Measurements from ENCODE around the gene CTNNA3. TPM values are rescaled to one million over a fixed set of nuclear protein-coding genes. Genes with fewer than 3 reads are reported as not detected.
A peak's percentile ranks its signal among the peaks of the same experiment; 100 is the strongest.

The CTNNA3 gene
- total RNA-seq, 1 experiment from 2014 or later = not detected

DNA sequence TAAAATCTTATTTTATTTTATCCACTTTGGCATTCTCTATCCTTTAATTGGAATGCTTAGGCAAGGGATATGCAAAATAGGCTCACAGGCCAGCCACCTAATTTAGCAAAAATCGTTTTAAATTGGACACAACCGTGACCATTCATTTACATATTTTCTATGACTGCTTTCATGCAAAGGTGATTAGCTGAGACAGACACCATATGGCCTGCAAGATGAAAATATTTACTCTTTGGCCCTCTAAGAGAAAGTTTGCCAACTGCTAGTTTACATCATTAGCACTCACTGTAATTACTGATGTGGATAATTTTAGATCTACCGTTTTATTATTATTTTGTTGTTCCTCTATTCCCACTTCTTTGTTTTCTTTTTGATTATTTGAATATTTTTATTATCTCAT, 1145.6 kb downstream of the CTNNA3 start:
- no peak for DNase-seq (ENCODE audit: low spot score)

DNA sequence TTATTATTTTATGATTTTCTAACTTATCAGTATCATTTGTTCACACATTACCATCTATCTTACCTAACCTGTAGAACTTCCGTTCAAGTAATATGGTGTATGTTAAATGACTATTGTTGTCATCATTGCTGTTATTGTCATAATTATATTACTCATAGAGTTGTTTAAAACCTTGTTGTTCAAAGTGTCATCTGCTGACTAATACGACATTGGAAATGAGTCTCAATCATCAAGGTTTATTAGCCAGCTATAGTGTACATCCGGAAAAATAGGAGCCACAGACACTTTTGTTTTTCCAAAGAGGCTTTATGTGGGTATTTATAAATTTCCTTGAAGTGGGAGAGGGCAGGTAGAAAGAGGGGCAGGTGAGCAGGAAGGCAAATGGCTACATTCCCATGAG, 1157.1 kb downstream of the CTNNA3 start:
- no peak for DNase-seq (ENCODE audit: low spot score)

GRCh38 chr10:66538371-66538770, 1157.6 kb downstream of the CTNNA3 start:
- no peak for DNase-seq (ENCODE audit: low spot score)

GRCh38 chr10:66537186-66537585, 1158.8 kb downstream of the CTNNA3 start:
- DNase-seq (ENCODE audit: low spot score) = no peak

DNA sequence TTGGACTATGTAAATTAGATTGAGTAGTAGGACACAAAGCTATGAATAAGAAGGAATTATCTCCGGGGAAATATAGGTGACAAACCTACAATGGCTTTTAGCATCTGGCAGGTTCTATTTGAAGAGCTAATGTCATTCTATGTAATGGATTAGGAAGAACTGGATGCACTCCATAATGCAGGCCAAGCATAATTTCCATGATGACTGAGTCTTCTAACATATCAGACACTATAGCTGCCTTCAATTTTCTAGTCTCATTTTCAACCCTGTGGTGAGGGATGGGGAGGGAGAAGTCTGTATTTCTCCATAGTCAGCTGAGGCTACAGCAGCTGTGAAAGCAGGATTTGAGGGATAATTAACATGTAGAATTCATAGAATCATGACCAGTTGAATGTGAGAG, 1160.6 kb downstream of the CTNNA3 start:
- no peak for DNase-seq (ENCODE audit: low spot score)

- no peak for DNase-seq (ENCODE audit: low spot score)
Observed at GRCh38 chr10:66534866-66535265, 1161.1 kb downstream of the CTNNA3 start.

- no peak for DNase-seq (ENCODE audit: low spot score)
Observed at GRCh38 chr10:66521506-66521905, 1174.5 kb downstream of the CTNNA3 start.

GRCh38 chr10:66519616-66520015, 1176.4 kb downstream of the CTNNA3 start:
- DNase-seq (ENCODE audit: low spot score) = no peak

DNA sequence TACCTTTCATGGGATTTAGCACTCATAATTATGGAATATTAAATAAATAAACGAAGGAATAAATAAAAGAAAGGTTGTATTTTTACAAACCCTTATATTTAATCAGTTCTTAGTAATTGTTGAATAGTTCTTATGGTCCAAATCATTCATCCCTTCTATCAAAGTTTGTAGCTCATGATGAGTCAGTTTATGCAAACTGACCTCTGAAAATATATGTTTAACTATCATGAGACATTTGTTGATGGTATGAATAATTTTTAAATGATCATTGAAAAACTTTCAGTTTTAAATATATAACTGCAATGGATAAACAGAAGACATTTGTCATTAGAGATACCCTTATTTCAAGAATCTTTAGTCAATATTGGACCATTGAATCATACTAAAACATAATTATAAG, 1181.3 kb downstream of the CTNNA3 start:
- DNase-seq (ENCODE audit: low spot score) = no peak

DNA sequence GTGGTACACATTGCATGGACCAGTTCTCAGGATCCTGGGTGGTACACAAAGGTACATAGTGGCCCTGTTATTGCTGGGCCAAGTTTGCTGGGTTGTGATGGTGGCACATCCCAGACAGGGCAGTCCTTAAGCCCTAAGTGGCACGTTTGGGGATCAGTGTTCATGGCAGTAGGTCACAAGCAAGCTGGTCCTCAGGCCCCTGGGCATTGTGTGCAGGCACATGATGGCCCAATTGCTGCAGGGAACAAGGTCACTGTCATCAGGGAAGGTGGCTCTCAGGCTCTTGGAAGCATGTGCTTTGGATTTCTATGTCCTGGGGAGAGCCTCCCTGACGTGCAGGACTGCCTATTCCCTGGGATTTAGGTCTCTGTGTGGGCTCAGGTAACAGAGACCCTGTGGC, 1182.5 kb downstream of the CTNNA3 start:
- no peak for DNase-seq (ENCODE audit: low spot score)

DNA sequence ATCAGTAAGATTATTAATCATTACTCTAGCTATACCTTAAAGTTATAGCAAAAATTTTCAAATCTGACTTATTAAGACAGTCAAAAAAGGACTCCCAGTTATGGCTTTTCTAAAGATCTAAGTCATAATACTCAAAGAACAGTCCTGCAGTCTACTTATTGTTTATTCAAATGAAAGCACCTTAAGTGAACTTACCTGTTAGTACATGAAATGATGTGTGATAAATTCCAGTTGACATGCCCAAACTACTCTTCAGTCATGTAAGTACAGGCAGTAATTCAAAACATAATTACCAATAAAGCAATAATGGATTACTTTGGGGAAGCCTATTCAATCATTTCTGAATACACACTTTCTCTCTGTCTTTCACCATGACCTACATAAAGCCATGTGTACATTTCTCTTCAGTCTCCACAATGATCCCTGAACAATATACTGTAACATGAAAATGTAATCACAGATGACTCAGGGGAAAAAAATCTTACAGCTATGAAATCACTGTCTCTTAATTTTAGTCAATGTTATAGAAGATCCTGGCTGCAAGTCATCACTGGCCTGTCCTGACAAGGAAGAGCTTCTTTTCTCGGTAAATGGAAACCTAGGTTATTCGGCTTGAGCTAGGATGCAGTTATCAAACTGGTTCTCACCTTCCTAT, 1190.9 kb downstream of the CTNNA3 start:
- DNase-seq (ENCODE audit: low spot score) = no peak

DNA sequence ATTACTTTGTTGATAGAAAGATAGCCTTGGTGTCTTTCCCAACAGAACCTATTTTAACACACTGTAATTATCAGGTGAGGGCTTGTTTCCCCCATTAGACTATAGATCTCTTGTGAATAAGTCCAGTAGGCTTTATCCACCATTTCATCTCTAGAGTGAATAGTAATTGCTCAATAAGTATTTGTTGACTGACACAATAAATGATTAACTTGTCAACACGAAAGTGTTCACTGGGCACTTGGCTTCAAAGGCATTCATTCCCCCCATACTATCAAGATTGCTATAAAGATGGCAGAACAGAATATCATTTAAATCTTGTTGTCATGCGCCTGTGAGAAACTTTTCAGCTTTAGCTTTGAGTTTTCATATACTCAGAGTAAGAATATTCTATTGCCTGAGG, 1194.6 kb downstream of the CTNNA3 start:
- no peak for DNase-seq (ENCODE audit: low spot score)

DNA sequence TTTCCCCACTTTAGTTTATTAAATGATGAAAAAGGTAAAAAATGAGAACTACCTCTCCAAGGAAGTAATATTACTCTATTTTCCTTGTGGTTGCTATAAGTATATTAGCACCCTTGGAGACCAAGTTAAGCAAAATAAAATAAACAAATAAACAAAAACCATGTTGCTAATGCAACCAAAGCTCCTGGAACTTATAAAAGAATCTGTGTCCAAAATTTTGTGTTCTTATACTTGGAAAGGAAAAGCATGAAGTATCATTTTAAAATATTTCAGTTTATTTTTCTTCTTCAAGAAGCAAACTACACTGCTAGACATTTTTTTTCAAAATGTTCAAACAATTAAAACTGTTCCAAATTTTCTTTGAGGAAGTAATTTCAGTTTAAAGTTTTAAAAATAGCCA, 1212.0 kb downstream of the CTNNA3 start:
- DNase-seq (ENCODE audit: low spot score) = no peak

GRCh38 chr10:66472156-66472555, 1223.8 kb downstream of the CTNNA3 start:
- no peak for DNase-seq (ENCODE audit: low spot score)

GRCh38 chr10:66467042-66467441, 1229.0 kb downstream of the CTNNA3 start:
- DNase-seq (ENCODE audit: low spot score) = no peak

DNA sequence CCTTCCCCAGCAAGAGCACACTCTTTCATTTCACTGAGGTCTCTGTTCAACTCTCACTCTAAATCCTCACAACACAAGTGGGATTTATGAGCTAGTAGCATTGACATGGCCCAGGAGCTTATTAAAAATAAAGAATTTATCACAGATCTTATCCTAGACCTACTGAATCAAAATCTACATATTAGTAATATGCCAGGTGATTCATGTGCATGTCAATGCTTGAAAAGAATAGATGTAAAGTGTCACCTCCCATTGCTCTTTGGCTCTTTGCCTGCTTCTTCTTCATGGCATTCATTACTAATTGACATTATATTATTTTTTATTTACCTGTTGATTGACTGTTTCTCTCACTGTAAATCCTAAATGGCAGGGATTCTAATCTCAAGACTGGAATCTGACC, 1229.4 kb downstream of the CTNNA3 start:
- DNase-seq (ENCODE audit: low spot score) = no peak

DNA sequence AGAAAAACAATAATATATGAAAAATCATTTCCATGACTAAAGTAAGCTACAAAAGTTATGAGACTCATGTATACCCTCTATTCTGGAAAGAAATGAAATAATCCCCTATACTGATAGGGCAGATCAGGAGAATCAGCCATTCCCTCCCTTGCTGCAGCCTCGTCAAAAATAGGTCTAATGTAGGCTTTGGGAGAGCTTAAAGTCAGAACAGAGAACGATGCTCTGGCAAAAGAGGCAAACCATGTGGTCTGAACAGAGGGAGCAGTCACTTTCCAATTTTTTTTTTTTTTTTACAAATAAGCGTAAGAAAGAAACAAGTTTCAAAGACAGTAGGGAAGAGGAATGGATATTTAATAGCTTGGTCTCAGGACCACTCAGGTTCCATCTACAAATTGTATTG, 1232.4 kb downstream of the CTNNA3 start:
- DNase-seq (ENCODE audit: low spot score) = no peak

DNA sequence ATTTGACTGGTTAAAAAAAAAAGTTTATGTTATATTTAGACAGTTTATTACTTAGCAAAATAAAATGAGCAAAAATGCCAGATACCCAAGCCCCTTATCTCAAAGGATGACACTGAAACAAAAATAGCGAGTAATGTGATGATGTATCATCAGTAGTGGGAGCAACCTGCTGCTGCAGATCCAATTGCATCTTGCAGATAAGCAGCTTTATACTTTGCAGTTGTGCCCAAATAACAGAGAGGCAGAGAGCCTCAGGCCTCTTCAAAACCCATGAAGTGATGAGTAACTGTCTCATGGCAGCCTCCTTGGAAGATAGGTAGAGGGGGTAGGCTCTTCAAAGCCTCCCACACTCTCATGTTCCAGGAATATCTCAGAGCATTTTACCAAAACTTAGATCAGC, 1238.4 kb downstream of the CTNNA3 start:
- DNase-seq (ENCODE audit: low spot score) = no peak

DNA sequence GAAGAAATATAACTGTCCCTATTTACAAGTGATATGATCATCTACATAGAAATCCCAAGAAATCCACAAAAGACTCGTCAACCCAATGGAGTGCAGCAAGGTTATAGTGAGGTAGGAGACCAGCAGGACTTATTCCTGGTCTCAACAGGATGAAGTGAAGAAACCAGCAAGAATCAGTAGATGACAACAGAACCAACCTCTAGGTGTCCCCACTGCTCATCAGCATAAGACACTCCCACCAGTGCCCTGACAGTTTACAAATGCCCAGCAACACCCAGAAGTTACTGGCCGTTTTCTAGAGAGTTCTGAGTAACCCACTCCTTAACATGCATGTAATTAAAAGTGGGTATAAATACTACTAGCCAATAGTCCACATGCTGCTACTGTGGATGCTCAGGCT, 1240.7 kb downstream of the CTNNA3 start:
- DNase-seq (ENCODE audit: low spot score) = peak; percentile 4

DNA sequence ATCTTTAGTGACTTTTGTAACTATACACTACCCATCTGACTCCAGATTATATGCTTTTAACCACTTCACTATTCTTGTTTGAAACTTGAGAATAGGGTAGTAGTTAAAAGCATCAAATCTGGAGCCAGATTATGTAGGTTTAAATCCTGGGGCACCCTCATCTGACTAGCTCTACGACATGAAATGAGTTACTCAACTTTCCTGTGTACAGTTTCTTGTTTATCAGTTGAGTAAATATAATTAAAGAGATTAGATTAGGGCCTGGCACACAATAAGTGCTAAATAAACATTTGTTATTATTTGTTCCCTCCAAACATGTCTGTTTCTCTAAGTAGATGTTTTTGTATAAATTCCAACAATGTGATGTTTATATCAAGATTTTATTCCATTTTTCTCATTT, 1255.4 kb downstream of the CTNNA3 start:
- DNase-seq (ENCODE audit: low spot score) = no peak

GRCh38 chr10:66414943-66415342, 1281.1 kb downstream of the CTNNA3 start:
- DNase-seq (ENCODE audit: low spot score) = no peak

DNA sequence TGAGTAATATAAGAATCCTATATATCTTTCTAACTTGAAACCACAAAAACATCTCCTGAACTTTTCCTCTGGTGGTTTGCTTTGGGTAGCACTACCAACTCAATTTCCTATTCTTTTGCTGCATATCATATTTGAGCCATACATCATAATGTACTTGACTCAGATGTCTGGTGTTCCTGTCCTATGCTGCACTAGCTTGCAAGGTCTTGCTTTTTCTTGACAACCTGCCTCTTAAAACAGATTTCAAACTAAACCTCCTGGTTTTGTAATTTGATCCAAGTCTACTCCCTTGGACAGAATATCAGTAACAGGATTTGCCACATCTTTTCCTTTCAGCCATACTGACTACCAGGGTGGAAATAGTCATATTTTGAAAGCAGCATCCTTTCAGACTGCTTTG, 1290.4 kb downstream of the CTNNA3 start:
- no peak for DNase-seq (ENCODE audit: low spot score)

DNA sequence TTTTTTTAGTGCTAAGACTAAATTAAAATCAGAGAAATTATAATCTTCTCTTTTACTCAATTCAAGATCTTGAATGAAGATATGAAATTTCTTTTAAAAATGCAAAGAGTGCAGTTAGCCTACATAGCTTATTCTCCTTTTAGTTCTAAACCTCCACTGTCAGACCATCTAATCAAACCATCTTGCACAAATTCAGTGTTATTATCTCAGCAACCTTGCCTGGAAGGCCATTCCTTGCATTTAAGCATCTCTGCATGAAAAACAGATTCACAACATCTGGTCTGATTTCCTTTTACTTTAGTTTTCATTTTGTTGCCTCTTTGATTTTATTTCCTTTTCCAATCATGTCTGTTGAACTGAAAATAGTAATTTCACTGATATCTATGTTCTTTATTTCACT, 1297.3 kb downstream of the CTNNA3 start:
- no peak for DNase-seq (ENCODE audit: low spot score)

DNA sequence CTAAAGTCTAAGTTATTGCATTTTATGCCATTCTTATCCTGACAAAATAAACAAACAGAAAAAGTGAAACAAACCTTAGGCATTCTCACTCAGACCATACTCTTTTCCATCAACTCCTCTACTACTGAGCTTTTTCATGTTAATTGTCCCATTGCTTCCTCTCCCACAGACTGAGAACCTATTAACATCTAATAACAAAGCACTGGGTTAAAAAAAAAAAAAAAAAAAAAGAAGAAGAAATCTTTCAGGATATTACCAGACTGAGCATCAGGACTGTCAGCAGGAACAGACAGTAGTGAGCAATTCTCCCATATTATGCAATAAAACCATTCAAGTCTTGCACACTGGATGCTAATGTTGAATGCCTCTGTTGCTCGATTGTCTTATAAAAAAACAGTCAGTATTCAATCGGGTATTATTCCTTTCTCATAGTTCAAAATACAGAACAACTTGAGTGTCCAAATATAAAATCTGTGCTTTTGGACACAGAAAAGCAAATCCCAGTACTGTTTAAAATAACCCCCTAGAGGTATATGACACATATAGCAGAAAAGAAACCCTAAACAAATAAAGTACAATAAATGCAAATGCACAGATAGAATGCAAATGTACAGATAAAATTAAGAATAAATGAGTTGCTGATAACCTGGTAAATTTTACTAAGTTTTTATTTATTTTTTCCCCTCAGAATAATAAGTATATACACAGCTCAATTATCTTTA, 1301.5 kb downstream of the CTNNA3 start:
- no peak for DNase-seq (ENCODE audit: low spot score)
